Sigmoid colon (tissue), 7 donors: ENCODE results near the gene CADM2. TPM values are rescaled to one million over a fixed set of nuclear protein-coding genes. Genes with fewer than 3 reads are reported as not detected.

Experiments
- DNase-seq: peaks from one replicate; pipeline ENCODE4 v3.0.0-alpha.2; 2019
- H3K27ac ChIP-seq, 4 donors: fragments of 200-600 bp; sonication (generic); one replicate each; pipeline ENCODE4 v1.5.1; 2016 to 2019; ENCODE audit warnings: mild to moderate bottlenecking in 1 of 4
- H3K27me3 ChIP-seq, 3 donors: fragments of 200-600 bp; sonication (generic); one replicate each; pipeline ENCODE4 v1.5.1; 2019; ENCODE audit warnings: mild to moderate bottlenecking in 1 of 3
- H3K36me3 ChIP-seq, 4 donors: fragments of 200-600 bp; sonication (generic); one replicate each; pipeline ENCODE4 v1.5.1; 2016 to 2019
- H3K4me1 ChIP-seq, 4 donors: fragments of 200-600 bp; sonication (generic); one replicate each; pipeline ENCODE4 v1.5.1; 2017 to 2019
- H3K4me3 ChIP-seq, 4 donors: fragments of 200-600 bp; sonication (generic); one replicate each; pipeline ENCODE4 v1.5.1; 2017 to 2019; ENCODE audit warnings: mild to moderate bottlenecking in 2 of 4, moderate library complexity in 1 of 4
- H3K9me3 ChIP-seq, 4 donors: fragments of 200-600 bp in 3 of 4; sonication (generic) in 3 of 4; one replicate each; pipeline versions ENCODE4 v1.5.1 to v1.6.1; 2013 to 2019
- EP300 ChIP-seq, 4 donors: sonication (generic); formaldehyde crosslinking; IDR thresholded peaks; one replicate each; pipeline ENCODE4 v1.6.1; 2017; ENCODE audit warnings: antibody characterized with exemption in 4 of 4
- POLR2A ChIP-seq, 2 donors: fragments of 450-650 bp; IDR thresholded peaks; one replicate each; pipeline ENCODE4 v1.6.1; 2016; ENCODE audit warnings: antibody characterized with exemption in 2 of 2, mild to moderate bottlenecking in 2 of 2, moderate library complexity in 2 of 2
- POLR2AphosphoS5 ChIP-seq, 4 donors: sonication (generic); formaldehyde crosslinking; IDR thresholded peaks; one replicate each; pipeline ENCODE4 v1.6.1; 2017; ENCODE audit warnings: antibody characterized with exemption in 4 of 4
- WGBS, 2 donors: extraction: QIAGEN DNeasy Blood & Tissue Kit; methylation state at CpG; one replicate each; pipeline ENCODE4 v1.1.7; 2013; 5-methylcytosine and 5-hydroxymethylcytosine counted together
- intact Hi-C: fragments of 100-400 bp; cut with DNase I; formaldehyde crosslinking; loops from one replicate; pipeline ENCODE4 v1.15.1; 2023
- polyA plus RNA-seq, 3 donors: library from polyadenylated mRNA; stranded (reverse); fragments of 200-250 nt; gene quantifications; one replicate each; pipeline ENCODE4 v1.2.3, GENCODE V29; 2013
- total RNA-seq, 4 donors: library from RNA; depleted of rRNA; stranded (reverse); fragments of >200 nt; gene quantifications; one replicate each; pipeline ENCODE4 v1.1.0, GENCODE V29; 2016
- TF ChIP-seq, protein P1 (sequence below), 4 experiments: fragments of 450-650 bp in 3 of 4; fragments of 200-600 bp in 1 of 4; IDR thresholded peaks; one replicate each; pipeline ENCODE4 v1.5.1; 2016 to 2019; ENCODE audit warnings: antibody characterized with exemption in 4 of 4, mild to moderate bottlenecking in 3 of 4, moderate library complexity in 2 of 4
- donor health status: healthy with polysubstance abuse.
- donor health status: Bipolar disorder and iron deficiency.
- donor health status: healthy.

CADM2 gene
- total and polyA plus RNA-seq, 7 donors = 0.46 to 22.8 (median 12.8) TPM

DNA sequence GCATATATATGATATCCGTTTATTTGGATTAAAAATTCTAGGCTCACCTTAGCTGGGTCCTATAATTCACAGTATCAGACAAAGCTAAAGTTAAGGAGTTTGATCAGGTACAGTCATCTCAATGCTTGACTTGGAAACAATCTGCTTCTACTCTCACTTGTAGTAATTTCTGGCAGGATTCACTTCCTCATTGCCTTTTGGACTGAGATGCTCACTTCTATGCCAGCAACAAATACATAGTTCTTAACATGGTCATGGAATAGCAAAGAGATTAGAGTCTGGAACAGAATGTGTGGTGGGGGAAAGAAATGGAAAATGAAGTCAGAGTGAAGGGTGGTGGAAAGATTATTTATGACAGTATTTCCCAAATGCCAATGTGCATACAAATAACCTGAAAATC is 693.6 kb downstream of the CADM2 start:
- DNase-seq = no peak
- H3K36me3 ChIP-seq = no peaks in the 10 kb centered on the region
- H3K4me1 ChIP-seq = no peaks in the 10 kb centered on the region
- no peak overlapping the region for H3K27ac ChIP-seq
- intact Hi-C loops = no loop called here
- H3K9me3 ChIP-seq = no peaks in the 10 kb centered on the region
- TF ChIP-seq, protein P1, sequence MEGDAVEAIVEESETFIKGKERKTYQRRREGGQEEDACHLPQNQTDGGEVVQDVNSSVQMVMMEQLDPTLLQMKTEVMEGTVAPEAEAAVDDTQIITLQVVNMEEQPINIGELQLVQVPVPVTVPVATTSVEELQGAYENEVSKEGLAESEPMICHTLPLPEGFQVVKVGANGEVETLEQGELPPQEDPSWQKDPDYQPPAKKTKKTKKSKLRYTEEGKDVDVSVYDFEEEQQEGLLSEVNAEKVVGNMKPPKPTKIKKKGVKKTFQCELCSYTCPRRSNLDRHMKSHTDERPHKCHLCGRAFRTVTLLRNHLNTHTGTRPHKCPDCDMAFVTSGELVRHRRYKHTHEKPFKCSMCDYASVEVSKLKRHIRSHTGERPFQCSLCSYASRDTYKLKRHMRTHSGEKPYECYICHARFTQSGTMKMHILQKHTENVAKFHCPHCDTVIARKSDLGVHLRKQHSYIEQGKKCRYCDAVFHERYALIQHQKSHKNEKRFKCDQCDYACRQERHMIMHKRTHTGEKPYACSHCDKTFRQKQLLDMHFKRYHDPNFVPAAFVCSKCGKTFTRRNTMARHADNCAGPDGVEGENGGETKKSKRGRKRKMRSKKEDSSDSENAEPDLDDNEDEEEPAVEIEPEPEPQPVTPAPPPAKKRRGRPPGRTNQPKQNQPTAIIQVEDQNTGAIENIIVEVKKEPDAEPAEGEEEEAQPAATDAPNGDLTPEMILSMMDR (IDR thresholded peaks at IDR 0.05) = no peak
- TF ChIP-seq POLR2A (IDR thresholded peaks at IDR 0.05) (no peak), POLR2AphosphoS5 (IDR thresholded peaks at IDR 0.05) (no peak), EP300 (IDR thresholded peaks at IDR 0.05) (no peak)
- WGBS, 2 donors = 87 to 92% methylated on average over 1 of the region's 1 CpG
- no peak overlapping the region for H3K4me3 ChIP-seq
- H3K27me3 ChIP-seq = no peaks in the 10 kb centered on the region

DNA sequence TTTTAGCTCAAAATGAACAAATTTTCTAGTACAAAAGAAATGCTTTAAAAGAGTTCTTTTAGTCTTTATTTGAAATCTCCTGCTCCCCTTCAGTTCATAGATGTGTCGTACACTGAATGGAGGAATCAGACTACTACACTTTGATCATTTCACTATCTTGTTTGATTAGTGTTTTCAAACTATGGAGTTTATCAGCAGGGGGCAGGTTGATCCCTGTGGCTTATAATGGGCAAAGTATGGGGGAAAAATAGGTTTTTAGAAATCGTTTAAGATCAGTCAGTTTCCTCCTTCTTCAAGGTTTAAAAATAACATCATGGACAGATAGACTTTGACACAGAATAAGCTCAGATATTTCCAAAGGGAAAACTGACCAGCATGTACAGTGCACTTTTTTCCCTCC is 701.7 kb downstream of the CADM2 start:
- no peaks in the 10 kb centered on the region for H3K36me3 ChIP-seq
- H3K27me3 ChIP-seq = no peaks in the 10 kb centered on the region
- H3K9me3 ChIP-seq = no peaks in the 10 kb centered on the region
- no peak overlapping the region for H3K27ac ChIP-seq
- WGBS, 2 donors = 54% methylated on average over 2 of the region's 2 CpGs
- intact Hi-C loops = no loop called here
- no peak overlapping the region for H3K4me3 ChIP-seq
- DNase-seq = no peak
- TF ChIP-seq POLR2A (IDR thresholded peaks at IDR 0.05) = no peak
- TF ChIP-seq, protein P1 (IDR thresholded peaks at IDR 0.05) = no peak
- TF ChIP-seq POLR2AphosphoS5 (IDR thresholded peaks at IDR 0.05) = no peak
- no peak for TF ChIP-seq EP300 (IDR thresholded peaks at IDR 0.05)
- H3K4me1 ChIP-seq = no peaks in the 10 kb centered on the region

DNA sequence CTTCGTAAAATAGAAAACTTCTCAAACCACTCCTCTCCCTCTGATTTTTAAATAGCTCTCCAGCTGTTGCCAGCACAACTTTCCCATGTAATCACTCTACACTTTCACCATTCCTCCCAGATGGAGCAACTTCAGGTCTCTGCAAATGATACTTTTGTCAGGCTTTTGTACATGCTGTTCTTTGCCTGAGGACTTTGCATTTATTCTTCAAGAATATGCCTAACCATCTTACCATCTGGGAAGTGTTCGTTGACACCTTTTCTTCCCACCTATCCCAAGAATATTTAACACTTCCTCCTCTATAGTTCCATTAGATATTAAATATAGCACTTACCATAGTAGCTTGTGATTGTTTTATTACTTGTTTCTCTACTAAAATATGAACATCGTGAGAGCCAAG is 703.7 kb downstream of the CADM2 start:
- Histone ChIP-seq H3K4me1 (no peaks in the 10 kb centered on the region), H3K9me3 (no peaks in the 10 kb centered on the region), H3K27ac (no peak overlapping the region), H3K4me3 (no peak overlapping the region), H3K27me3 (no peaks in the 10 kb centered on the region), H3K36me3 (no peaks in the 10 kb centered on the region)
- no peak for DNase-seq
- TF ChIP-seq POLR2A (IDR thresholded peaks at IDR 0.05) = no peak
- TF ChIP-seq, protein P1 (IDR thresholded peaks at IDR 0.05) = no peak
- intact Hi-C loops = no loop called here
- 82 to 89% methylated on average over 3 of the region's 3 CpGs for WGBS, 2 donors

DNA sequence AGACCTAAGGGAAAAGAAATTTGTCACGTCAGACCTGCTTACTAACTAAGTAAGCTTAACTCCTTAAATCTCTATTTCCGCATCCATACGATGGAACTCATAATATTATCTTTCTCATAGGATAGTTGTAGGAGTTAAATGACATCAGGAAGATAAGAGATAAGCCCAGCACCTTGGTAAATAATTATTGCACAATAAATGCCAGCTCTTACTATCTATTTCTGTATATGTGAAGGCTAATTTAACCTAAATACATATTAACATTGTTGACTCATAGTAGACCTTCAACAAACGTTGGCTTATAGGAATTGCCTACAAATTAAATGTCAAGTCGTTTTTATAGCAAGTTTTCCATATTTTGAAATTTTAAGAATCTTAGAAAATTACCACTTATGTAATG is 709.0 kb downstream of the CADM2 start:
- no peaks in the 10 kb centered on the region for H3K9me3 ChIP-seq
- no peak for TF ChIP-seq POLR2A (IDR thresholded peaks at IDR 0.05)
- TF ChIP-seq EP300 (IDR thresholded peaks at IDR 0.05) = no peak
- no peak for TF ChIP-seq POLR2AphosphoS5 (IDR thresholded peaks at IDR 0.05)
- TF ChIP-seq, protein P1 (IDR thresholded peaks at IDR 0.05) = no peak
- WGBS, 2 donors = 65 to 81% methylated on average over 5 of the region's 5 CpGs
- no peaks in the 10 kb centered on the region for H3K4me1 ChIP-seq
- intact Hi-C loops = no loop called here
- no peak overlapping the region for H3K27ac ChIP-seq
- H3K4me3 ChIP-seq = no peak overlapping the region
- no peak for DNase-seq
- H3K36me3 ChIP-seq = no peaks in the 10 kb centered on the region
- no peaks in the 10 kb centered on the region for H3K27me3 ChIP-seq

DNA sequence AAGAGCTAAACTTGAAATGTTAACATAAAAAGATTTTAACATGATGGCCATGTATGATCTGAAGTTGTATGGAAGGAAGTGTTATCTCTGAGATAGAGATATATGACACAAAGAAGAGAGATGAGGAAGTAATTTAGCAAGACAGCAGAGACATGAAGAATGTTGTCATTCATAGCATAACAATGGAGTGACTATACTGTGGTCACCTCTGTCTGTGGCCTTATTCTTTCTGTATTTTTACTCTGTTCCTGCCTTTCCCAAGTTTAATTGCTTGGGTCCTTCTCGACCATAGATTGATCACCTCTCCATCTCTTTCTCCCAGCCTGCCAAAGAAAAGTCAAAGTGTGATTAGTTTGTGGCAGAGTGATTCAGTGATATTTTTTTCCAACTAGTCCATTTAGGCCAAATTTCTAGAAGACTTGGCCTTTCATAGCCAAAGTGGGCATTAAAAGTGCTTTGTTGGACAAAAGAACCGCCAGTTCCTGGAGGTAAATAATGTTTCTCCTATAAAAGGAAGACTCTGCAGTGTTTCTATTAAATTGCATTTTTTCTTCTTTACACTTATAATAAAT is 711.9 kb downstream of the CADM2 start:
- WGBS, 2 donors = 57 to 65% methylated on average over 2 of the region's 2 CpGs
- Histone ChIP-seq H3K27ac (no peak overlapping the region), H3K9me3 (no peaks in the 10 kb centered on the region), H3K27me3 (no peaks in the 10 kb centered on the region), H3K4me1 (no peaks in the 10 kb centered on the region), H3K36me3 (no peaks in the 10 kb centered on the region), H3K4me3 (no peak overlapping the region)
- no peak for DNase-seq
- intact Hi-C loops = no loop called here
- TF ChIP-seq EP300 (IDR thresholded peaks at IDR 0.05) = no peak
- TF ChIP-seq, protein P1 (IDR thresholded peaks at IDR 0.05) = no peak
- no peak for TF ChIP-seq POLR2A (IDR thresholded peaks at IDR 0.05)
- no peak for TF ChIP-seq POLR2AphosphoS5 (IDR thresholded peaks at IDR 0.05)
